Lower leg skin (tissue), 3 donors: ENCODE data around the gene ELAC2.

Experiments
- POLR2A ChIP-seq, 2 donors: fragments of 450-650 bp; IDR thresholded peaks; one replicate each; pipeline ENCODE4 v1.6.1; 2016 to 2017; ENCODE audit warnings: antibody characterized with exemption in 2 of 2, mild to moderate bottlenecking in 1 of 2, moderate library complexity in 1 of 2
- TF ChIP-seq, protein P1 (sequence below), 3 donors: fragments of 450-650 bp; IDR thresholded peaks; one replicate each; pipeline ENCODE4 v1.5.1; 2016; ENCODE audit warnings: antibody characterized with exemption in 3 of 3, mild to moderate bottlenecking in 3 of 3, moderate library complexity in 2 of 3

DNA sequence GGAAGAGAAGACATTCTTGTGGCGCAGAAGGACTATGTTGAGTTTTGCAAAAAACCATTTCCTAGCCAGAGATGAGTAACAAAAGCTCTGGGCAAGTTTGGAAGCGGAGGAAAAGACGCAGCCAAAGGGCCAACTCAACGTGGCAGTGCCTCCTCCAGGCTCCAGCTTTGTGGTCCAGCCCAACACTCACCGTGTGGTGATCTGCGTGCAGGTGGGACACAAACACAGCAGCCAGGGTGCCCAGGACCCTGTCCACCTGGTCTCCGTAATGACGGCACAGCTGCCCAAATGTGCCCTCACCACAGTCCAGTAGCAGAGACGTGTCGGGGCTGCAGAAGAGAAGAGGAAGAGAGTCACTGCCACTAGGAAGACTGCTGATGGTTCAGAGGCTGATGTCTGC lies 21.5 kb downstream of the ELAC2 start:
- TF ChIP-seq, protein P1, sequence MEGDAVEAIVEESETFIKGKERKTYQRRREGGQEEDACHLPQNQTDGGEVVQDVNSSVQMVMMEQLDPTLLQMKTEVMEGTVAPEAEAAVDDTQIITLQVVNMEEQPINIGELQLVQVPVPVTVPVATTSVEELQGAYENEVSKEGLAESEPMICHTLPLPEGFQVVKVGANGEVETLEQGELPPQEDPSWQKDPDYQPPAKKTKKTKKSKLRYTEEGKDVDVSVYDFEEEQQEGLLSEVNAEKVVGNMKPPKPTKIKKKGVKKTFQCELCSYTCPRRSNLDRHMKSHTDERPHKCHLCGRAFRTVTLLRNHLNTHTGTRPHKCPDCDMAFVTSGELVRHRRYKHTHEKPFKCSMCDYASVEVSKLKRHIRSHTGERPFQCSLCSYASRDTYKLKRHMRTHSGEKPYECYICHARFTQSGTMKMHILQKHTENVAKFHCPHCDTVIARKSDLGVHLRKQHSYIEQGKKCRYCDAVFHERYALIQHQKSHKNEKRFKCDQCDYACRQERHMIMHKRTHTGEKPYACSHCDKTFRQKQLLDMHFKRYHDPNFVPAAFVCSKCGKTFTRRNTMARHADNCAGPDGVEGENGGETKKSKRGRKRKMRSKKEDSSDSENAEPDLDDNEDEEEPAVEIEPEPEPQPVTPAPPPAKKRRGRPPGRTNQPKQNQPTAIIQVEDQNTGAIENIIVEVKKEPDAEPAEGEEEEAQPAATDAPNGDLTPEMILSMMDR (IDR thresholded peaks at IDR 0.05): no peak
- TF ChIP-seq POLR2A (IDR thresholded peaks at IDR 0.05): no peak
